Measurements from ENCODE around the gene SLC44A5.
"Not testable (repeated sequence)": the region's sequence is repeated elsewhere in the genome, so short reads cannot be mapped to it uniquely, and the experiment has no call there.

Gene SLC44A5

DNA sequence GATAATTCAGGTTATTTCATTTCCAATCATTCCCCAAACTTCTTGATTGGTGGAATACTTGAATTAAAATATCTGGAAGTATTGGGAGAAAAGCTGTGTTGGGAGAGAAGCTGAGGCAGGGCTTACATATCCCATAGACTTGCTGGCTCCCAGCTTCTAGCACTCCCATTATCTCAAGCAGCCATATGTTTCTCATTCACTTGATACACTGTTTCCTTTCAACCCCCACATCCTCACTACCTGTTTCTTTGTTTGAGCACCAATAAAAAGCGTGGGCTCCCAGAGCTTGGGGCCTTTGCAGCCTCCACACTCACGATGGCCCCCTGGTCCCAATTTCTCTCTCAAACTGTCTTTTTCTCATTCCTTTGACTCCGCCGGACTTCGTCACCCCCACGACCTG, 256.6 kb downstream of the SLC44A5 start:
- DNase-seq = not testable (repeated sequence)

DNA sequence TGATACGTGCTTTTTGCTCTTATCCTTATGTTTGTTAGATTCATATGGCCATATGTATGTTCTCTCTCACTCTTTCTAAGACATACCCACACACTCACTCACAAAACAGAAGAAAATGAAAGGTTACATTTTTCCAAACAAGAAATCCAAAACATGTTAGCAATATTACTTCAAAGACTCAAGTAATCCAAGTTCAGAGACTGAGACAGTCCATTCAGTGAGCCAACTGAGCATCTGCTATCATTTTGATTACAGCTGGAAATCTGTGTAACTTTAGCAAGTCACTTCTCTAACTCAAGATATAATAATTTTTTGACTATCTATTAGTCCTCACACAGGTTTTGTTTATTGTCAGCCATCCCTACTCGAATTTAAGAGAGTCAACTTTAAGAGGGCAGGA, 257.9 kb downstream of the SLC44A5 start:
- no peak for DNase-seq

DNA sequence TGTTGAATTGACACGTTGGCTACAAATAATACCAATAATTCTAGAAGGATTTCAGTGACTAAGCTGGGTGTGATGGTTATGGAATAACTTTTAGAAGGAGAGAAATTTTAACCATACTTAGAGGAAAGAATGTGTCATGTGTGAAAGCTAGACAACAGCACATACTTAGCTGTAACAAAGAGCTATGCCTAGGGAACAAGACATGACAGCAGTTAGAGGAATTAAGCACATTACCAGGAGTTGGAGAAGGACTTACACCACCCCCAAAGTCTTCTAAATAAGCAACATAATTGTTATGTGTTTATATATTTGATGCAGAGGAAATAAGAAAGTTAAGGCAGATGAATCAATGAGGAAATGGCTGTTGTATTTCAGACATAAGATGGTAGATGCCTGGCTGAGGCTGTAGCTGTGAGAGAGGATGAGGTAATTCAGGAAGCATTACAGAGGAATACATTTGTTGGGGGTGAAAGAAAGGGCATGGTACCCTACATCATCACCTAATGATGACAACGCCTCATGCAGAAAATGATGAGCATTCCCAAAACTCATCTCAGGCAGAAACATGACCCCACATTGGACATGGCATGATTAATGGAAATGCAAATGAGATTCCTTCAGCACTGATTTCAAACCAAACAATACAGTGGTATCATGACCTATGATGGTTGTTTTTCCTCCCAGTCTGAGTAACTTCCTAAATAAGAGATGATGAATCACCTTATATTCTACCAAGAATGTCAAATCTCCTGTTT, 265.2 kb downstream of the SLC44A5 start:
- DNase-seq = no peak

DNA sequence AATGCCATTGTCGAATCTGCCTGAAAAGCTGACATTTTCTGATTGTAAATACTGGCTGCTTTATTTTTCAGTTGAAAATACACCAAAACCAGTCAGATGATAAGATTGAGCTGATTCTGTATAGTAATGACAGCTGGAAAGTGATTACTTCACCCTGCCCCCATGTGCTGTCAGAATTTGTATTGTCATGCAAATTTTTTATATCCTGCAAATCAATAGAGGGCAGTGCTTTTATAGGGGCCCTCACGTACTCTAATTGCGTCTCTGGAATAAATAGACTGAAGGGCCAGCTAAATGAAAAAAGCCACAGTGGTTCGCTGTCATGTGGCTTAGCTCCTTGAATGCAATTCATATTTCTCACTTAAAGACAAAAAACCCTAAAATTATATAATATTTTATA, 268.1 kb downstream of the SLC44A5 start:
- peak; percentile 79 for DNase-seq

DNA sequence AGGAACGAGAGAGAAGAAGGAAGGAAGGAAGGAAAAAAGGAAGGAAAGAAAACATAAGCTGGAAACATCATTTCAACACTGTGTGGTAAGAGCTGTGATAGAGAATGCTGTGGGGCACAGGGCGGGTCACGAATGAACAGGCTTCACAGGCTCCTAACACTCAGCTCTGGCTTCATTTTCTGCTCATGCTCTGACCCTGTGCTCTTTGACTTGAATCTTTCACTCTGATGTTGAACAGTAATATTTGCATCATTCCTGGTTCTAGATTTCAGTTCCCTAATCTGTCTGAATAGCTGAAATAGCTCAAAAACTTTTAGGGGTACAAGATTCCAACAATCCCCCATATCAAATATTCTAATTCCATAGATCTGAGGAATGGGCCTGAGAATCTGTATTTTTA, 269.4 kb downstream of the SLC44A5 start:
- DNase-seq = no peak

DNA sequence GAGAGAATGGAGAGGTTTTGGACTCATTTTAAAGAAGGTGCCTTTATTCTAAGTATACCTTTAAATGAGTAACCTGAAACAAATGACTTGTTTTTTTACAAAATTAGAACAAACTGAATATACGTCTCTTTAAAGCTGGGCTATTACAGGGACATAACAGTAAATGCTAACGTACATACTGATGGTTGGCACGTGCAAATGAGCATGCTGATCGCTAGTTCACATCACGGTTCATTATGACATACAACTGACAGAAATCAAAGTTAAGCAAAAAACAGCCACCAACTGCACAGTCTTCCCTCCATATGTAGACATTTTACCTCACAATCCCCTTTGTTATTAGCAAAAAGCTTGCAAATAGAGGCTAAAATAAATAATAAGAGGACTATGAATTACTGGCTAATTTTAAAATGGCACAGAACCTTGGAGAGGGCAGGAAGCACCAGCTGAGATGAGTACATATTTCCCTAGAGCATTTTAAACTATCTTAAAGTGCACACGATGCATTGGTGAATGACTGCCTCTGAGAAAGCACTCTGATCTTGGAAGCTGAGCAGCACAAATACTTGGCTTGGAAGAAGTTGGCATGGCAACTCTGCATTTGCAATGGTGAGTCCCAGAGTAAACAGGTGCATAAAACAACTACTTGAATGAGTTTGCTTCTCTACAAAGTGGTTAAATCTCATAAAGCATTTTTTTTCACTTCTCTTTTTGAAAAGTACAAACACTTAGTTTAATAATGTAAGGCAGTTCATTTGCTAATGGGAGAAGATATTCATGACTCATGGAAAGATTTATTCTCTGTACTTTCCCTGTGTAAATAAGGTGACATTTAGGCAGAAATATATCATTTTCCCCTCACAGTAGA, 272.1 kb downstream of the SLC44A5 start:
- DNase-seq = no peak

DNA sequence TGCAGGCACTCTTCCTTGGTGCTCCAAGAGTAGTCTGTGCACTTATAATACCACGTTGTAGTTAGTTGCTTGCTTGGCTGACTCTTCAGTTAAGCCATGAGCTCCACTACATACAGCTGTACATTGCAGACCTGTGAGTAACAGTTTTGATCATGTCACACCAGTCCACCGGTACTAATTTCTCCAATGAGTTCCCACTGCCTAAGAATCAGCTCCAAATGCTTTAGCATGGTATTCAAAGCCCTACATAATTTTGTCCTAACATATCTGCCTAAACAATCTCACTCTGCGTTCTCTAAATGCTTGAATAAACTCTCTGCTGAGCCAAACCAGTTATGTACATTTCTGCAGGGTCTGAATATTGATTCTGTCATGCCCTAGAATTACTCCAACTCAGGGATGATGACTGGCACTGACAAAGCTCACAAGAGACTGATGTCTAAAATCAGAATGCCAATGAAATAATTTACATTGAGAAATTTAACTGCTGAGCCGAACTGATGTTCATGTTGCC, 276.0 kb downstream of the SLC44A5 start:
- no peak for DNase-seq

DNA sequence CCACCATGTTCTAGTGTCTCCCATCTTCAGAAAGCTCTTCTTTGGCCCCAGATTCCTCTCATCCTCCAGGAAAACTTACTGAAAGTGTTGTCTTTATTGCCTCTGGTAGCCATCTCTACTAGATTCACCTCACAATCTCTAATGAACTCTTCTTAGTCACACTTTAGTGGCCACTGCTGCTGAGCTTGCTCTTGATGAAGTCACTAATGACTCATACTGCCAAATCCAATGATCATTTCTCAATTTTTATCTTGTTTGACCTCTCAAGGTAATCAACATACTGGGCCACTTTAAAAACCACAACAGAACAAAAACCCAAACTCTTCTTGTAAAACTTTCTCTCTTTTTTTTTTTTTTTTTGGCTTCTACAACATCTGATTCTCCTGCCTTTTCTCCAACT, 280.3 kb downstream of the SLC44A5 start:
- DNase-seq = no peak

DNA sequence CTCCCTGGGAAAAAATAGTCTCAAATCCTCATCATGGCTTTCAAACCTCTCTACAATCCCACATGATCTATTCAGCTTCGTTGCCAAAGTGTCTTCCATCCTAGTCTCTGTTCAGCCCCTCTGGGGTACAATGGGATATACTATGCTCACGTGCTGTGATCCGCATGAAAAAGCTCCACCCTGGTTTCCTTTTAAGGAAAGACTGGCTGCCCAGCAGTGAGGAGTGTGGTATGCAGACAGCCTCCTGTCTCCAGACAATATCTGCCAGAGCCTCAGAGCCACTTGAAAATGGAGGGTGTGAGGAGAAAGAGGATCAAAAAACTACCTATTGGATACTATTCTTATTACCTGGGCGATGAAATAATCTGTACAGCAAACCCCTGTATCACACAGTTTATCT, 282.2 kb downstream of the SLC44A5 start:
- DNase-seq = no peak

DNA sequence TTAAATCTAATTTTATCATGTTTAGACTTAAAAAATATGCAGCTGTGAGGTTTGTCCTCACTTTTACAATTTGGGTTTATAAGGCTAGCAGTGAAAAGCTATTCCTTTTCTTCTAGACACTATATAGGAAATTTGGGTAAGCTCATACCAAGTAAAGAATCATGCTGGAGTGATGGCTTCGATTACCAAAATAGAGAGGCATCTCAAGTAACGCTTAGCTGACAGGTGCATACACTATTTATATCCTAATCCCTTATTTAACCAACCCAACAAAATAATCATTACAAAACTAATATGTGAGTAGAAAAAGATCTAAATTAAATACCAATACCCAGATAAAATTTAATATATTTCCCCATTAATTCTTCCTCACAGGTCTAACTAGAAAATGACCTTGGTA, 283.5 kb downstream of the SLC44A5 start:
- DNase-seq = no peak

DNA sequence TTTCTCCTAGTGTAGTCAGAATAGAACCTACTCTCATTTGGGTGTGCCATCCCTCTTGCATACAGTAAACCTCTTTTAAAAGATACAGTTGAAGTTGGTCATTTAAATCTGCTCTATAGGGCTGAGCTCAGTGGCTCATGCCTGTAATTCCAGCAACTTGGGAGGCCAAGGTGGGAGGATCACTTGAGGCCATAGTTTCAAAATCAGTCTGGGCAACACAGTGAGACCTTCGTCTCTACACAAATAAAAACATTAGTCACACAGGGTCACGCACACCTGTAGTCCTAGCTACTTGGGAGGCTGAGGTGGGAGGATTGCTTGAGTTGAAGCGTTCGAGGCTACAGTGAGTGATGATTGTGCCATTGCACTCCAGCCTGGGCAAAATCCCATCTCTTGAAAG, 292.9 kb downstream of the SLC44A5 start:
- DNase-seq = no peak

DNA sequence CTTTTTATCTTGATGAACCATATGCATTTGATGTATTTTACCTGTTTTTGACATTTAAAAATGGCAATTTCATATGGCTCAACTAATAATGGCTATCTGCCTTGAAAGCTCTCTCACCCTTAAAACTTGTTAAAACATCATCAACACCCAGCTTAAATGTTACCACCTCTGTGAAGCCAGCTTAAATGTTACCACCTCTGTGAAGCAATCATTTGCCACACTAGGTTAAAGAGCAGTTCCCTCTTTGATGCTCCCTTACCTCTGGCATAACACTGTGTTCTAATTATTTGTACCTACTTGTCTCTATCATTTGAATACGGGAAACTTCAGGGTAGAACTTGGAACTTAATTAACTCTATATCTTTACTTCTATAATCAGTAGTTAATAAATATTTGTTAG, 294.7 kb downstream of the SLC44A5 start:
- DNase-seq = no peak

DNA sequence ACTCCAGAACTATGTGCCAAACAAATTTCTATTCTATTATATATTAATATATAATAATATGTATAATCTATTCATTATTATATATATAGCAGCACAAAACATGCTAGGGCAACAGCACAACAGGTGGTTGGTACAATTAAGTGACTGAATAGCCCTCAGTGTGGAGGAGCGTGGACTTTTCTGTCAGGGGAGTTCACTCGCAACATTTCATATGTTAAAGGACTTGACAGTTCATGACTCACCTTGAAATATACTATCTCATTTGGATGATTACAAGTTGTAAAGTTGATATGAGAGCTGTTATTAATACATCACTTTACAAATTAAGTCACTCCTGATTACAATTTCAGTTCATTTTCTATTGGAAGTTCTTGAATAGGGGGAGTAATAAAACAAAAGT, 298.3 kb downstream of the SLC44A5 start:
- DNase-seq = no peak

DNA sequence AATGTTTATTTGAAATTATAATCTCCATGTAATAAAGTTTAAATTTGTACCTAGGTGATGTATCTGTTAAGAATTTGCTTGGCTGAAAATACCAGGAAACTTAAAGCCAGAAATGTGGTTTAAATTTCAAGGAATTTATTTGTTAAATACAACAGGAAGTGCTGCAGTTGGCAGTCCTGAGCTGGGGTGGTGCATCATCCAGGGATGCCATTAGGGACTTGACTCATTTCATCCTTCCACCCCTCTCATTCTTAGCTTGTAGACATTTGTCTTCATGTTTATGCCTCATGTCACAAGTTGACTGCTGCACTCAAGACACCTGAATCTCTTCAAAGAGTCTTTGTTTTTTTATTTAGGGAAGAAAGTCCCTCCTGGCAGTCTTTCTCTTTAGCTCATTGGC, 300.8 kb downstream of the SLC44A5 start:
- no peak for DNase-seq

DNA sequence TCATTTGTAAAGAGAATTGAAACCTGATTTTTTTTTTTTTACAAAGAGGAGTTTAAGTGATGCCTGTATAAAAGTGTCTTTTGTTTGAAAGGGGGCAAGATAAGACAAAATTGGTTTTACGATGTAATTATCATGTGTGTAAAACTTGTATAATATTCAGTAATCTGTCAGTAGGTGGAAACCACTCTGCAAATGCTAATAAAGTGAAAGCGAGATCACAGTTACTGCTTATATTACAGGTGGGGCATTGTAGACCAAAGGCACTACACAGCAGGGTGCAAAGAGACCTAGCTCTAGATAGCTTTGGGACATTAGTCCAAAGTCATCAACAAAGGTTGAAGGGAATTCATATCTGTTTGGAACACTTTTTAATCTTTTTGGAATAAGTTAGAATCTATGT, 302.5 kb downstream of the SLC44A5 start:
- DNase-seq = no peak

DNA sequence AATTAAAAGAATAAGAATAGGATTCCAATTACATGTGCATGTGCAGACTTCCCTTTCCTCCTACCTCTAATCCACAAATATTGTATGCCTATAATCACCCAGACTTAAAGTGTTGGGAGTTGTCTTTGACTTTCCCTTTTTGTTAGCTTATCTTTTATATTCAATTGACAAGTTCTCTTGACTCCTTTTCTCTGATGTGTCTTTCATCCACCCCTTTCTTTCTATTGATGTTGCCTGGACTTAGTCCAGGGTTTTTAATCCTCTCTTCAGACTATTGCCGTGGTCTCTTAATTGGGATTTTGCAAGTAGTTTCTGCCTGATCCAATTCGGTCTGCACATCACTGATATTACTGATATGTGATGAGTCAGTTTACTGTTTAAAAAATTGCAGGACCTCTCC, 305.9 kb downstream of the SLC44A5 start:
- DNase-seq = no peak

DNA sequence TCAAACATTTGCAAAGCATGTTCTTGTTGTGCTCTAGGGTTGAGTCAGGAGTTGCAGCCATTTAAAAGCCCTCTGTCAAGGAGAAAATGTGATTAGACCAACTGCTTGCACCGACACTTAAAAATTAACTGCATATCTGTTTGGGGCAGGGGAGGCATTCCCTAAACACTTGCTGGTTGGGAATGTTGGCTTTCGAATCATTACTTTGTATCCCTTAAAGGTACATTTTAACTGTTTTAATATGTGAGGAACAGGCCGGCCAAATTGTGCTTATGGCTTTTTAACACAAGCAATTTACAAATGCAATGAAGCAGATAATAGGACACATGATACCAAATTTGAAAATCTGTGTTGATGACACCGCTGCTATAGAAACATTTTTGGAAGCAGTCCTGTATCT, 317.6 kb downstream of the SLC44A5 start:
- DNase-seq = no peak

DNA sequence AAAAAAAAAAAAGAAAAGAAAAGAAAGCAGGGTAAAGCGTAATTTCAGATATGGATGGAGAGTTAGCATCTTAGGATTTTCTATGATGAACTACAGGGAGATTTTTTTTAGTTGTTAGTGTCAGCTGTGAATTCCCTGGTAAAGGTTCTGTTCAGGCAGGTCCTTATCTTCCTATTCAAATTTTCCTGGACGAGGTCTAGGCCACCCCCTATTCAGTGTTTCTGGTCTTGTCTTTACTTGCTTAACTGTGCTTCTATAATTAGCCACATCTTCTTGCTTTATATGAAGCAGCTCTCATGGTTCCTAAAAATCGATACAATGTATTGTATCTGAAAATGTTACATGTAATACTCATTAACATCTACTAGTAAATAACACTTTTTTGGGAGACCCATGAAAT, 318.9 kb downstream of the SLC44A5 start:
- DNase-seq = no peak

DNA sequence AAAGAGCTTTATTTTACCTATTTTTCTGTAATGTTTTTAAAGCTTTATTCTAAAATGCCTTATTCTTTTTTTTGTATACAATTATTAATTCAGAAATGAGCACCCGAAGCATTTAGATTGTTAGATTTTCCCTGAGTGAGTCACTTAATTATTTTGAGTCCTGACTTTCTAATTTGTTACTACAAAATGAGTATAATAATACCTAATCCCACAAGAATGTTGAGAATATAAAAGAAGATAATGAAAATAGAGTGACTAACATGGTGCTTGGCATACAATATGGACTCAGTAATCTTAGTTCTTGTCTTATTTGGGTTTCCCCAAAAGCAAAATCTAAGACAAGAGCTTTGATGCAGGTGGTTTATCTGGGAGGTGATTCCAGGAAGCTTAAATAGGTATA, 334.5 kb downstream of the SLC44A5 start:
- no peak for DNase-seq

DNA sequence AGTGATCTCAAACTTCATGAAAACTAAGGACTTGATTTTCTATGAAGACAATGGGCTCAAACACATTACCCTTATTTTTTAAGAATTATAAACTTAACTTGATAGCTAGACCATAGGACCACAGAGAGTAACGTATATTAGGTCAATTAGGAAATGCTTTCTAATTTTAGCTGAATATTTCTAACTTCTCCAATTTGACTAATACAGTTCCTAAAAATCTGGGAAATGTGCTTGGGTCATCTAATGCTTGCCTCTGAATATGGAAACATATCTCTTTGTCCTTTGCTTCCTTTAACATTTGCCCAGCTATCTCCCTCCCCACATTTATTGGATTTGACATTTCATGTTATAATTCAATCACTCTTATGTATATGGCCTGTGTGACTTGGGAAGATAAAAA, 335.3 kb downstream of the SLC44A5 start:
- DNase-seq = no peak

DNA sequence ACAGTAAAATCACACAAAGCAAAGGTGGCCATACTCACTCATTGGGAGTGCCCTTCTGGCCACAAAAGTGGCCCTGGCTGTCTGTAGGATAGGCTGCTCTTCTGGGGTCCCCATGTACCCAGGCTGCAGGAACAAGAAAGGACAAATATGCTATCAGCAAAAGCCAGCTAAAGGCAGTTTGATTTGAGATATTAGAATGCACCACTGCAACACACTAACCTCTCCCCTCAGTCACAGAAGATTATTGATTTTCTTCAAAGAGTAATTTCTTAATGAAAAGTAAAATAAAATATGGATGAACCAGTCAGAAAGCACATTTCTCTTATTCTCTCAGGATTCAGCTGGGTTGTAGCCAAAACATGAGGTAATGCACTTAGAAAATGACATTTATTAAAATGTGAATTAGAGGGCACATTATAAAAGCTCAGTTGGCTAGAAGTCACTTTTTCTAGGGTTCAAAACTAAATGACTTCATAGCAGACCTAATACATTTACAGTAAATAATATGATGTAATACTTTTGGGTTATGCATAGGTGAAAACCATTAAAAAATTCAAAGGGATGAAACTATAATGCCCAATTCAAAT, 335.9 kb downstream of the SLC44A5 start:
- DNase-seq = no peak

DNA sequence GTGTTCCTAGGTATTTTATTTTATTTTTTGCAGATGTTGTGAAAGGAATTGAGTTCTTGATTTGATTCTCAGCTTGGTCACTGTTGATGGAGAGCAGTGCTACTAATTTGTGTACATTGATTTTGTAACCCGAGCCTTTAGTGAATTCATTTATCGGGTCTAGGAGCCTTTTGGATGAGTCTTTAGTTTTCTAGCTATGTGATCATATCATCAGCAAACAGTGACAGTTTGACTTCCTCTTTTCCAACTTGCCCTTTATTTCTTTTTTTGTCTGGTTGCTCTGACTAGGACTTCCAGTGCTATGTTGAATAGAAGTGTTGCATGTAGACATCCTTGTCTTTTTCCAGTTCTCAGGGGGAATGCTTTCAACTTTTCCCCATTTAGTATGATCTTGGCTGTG, 337.8 kb downstream of the SLC44A5 start:
- no peak for DNase-seq

DNA sequence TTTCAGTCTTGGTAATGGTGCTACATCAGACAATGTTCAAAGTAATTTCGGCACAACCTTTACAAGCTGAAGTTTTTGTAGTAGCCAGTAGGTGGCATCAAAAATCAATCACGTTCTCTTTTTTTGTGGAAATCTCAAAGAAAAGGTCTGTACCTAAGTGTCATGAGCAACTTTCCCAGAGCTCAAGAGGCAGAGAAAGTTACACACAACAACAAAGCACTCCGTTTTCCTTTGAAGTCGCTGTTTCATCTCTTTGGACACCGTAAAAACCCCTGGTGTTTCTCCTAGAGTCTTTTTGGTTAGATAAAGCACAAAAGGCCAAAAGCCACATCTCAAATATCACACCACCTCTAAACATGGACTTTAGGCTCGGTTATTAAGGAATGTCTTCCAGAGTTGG, 345.1 kb downstream of the SLC44A5 start:
- DNase-seq = peak; percentile 75

DNA sequence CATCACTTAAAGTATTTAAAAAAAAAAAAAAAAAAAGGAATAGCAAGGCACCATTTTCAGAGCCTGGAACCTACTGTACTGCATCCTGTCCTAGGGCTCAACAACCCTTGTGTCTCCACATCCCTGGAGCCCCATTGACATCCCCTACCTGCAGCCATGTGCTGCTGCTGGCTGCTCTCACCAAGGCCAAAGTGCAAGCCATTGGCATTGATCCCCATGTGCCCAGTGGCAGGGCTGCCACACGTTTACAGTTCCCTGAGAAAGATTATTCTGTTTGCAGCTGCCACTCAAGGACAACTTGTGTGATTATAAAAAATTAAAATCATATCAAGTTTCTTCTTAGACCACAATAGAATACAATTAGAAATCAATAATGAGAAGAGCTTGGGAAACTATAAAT, 346.8 kb downstream of the SLC44A5 start:
- no peak for DNase-seq

Measured in NCI-H510A treated with DMSO at 0.1 percent for 48 hours (cell line).